ENCODE results near the gene NUBPL. TPM values are rescaled to one million over a fixed set of nuclear protein-coding genes. Genes with fewer than 3 reads are reported as not detected.

NUBPL gene
- total RNA-seq, 1 experiment from 2014 or later = 50.2 TPM

DNA sequence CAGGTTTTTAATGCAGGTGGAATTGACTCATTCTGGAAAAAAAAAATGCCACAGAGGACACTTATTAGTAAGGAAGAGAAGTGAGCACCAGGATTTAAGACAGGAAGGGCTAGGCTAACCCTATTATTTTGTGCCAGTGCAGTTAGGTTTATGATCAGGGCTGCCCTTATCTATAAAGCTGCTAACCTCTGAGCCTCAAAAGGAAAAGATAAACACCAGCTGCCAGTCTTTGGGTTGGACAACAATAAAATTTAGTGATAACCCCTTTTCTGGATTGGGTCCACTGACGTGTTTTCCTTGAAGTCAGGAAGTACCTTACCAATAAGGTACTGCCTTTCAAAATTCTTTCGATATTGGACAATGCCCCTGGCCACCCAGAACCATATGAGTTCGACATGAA lies 128.9 kb downstream of the NUBPL start:
- H3K27me3 ChIP-seq (ENCODE audit: low read length) = no peaks in the 10 kb centered on the region
- H3K27ac ChIP-seq (ENCODE audit: low read length) = no peak overlapping the region
- no peaks in the 10 kb centered on the region for H4K20me1 ChIP-seq (ENCODE audit: insufficient read depth, low read depth, low read length)
- H3K4me3 ChIP-seq (ENCODE audit: low read length) = no peak overlapping the region
- no peak overlapping the region for H3K4me2 ChIP-seq (ENCODE audit: low read depth, low read length, poor library complexity, severe bottlenecking)
- no peak for DNase-seq
- H3K4me1 ChIP-seq (ENCODE audit: low read length) = peaks cover 14% of the 10 kb centered on the region
- H3K79me2 ChIP-seq (ENCODE audit: low read length) = peaks cover 7% of the 10 kb centered on the region; the same call in 1 of the 2 replicates
- no peaks in the 10 kb centered on the region for H3K36me3 ChIP-seq (ENCODE audit: insufficient read depth, low read length)
- no peaks in the 10 kb centered on the region for H3K9me3 ChIP-seq (ENCODE audit: low read length)
- H3K9ac ChIP-seq (ENCODE audit: low read length) = no peak overlapping the region
- H2AFZ ChIP-seq (ENCODE audit: low read length) = no peak overlapping the region
- H3K9me2 ChIP-seq (replicated peaks; ENCODE audit: insufficient read depth, low read length) = no peaks in the 10 kb centered on the region

DNA sequence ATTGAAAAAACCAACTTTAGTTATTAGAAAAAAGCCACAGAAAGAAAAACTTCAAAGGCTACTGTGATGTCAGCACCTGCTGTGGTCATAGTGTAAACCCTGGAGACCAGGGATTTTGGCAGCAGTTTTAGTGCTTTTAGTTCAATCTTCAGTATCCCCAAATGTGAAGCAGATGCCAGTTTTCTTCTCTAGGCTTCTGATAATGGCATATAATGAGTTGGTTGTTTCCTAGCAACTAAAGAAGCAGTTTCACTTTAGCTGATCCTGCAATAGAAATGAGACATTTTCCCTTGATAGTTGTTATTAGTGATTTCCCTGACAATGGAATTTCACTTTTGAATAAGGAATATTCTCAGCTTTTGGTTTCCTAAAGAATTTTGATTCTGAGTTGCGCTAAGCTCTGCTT lies 131.2 kb downstream of the NUBPL start:
- Histone ChIP-seq H3K4me1 (ENCODE audit: low read length) (peaks cover 14% of the 10 kb centered on the region), H3K9ac (ENCODE audit: low read length) (peak overlapping the region; percentile 15; the same call in 1 of the 2 replicates), H3K4me3 (ENCODE audit: low read length) (no peak overlapping the region), H3K4me2 (ENCODE audit: low read depth, low read length, poor library complexity, severe bottlenecking) (peak overlapping the region; percentile 35), H3K36me3 (ENCODE audit: insufficient read depth, low read length) (no peaks in the 10 kb centered on the region), H3K9me2 (replicated peaks; ENCODE audit: insufficient read depth, low read length) (0 out of 2 replicates have a peak, but pooled peaks cover 2% of the 10 kb centered on the region), H4K20me1 (ENCODE audit: insufficient read depth, low read depth, low read length) (no peaks in the 10 kb centered on the region), H3K9me3 (ENCODE audit: low read length) (no peaks in the 10 kb centered on the region), H3K79me2 (ENCODE audit: low read length) (peaks cover 7% of the 10 kb centered on the region; the same call in 1 of the 2 replicates), H2AFZ (ENCODE audit: low read length) (no peak overlapping the region), H3K27me3 (ENCODE audit: low read length) (no peaks in the 10 kb centered on the region), H3K27ac (ENCODE audit: low read length) (peak overlapping the region; percentile 3; the same call in 1 of the 2 replicates)
- no peak for DNase-seq

DNA sequence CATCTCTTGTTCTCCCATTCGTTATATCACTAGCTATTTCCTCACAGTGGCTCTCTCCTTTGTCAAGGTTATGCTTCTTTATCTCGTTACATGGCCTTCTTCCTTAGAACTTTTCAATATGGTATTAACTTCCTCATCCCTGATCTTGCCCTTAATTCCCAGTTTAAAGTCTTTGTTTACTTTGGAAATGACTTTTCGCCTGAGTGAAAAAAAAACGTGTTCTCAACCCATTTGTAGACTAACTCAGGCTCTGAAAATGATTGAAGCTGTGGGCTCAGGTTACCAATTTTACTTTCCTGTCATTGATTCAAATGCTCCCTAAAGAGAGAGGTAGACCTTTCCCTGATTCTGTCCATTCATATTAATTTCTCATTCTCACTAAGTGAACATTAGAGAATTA lies 135.2 kb downstream of the NUBPL start:
- no peaks in the 10 kb centered on the region for H3K27me3 ChIP-seq (ENCODE audit: low read length)
- no peak for DNase-seq
- H3K4me1 ChIP-seq (ENCODE audit: low read length) = peaks cover 14% of the 10 kb centered on the region
- no peak overlapping the region for H3K4me3 ChIP-seq (ENCODE audit: low read length)
- H3K9me2 ChIP-seq (replicated peaks; ENCODE audit: insufficient read depth, low read length) = 0 out of 2 replicates have a peak, but pooled peaks cover 2% of the 10 kb centered on the region
- H4K20me1 ChIP-seq (ENCODE audit: insufficient read depth, low read depth, low read length) = no peaks in the 10 kb centered on the region
- no peak overlapping the region for H3K4me2 ChIP-seq (ENCODE audit: low read depth, low read length, poor library complexity, severe bottlenecking)
- H2AFZ ChIP-seq (ENCODE audit: low read length) = no peak overlapping the region
- peaks cover 7% of the 10 kb centered on the region; the same call in 1 of the 2 replicates for H3K79me2 ChIP-seq (ENCODE audit: low read length)
- H3K9me3 ChIP-seq (ENCODE audit: low read length) = no peaks in the 10 kb centered on the region; the same call in 1 of the 2 replicates
- no peak overlapping the region for H3K27ac ChIP-seq (ENCODE audit: low read length)
- H3K36me3 ChIP-seq (ENCODE audit: insufficient read depth, low read length) = no peaks in the 10 kb centered on the region
- no peak overlapping the region for H3K9ac ChIP-seq (ENCODE audit: low read length)

DNA sequence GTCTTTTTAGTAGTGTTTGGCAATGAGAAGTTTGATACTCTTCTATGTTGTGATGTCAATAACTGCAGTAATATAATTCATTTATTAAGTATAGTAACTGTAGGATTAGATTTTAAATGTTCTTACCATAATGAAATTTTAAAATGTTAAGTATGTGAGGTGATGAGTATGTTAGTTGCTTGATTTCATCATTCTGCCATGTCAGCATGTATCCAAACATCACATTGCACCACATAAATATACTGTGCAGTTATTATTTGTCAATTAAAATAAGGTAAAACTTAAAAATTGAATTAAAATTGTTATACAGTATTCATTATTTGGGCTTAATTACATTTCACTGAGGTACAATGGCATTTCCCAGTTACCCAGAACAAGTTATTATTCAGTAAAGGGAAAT lies 138.6 kb downstream of the NUBPL start:
- no peak for DNase-seq
- 0 out of 2 replicates have a peak, but pooled peaks cover 2% of the 10 kb centered on the region for H3K9me2 ChIP-seq (replicated peaks; ENCODE audit: insufficient read depth, low read length)

DNA sequence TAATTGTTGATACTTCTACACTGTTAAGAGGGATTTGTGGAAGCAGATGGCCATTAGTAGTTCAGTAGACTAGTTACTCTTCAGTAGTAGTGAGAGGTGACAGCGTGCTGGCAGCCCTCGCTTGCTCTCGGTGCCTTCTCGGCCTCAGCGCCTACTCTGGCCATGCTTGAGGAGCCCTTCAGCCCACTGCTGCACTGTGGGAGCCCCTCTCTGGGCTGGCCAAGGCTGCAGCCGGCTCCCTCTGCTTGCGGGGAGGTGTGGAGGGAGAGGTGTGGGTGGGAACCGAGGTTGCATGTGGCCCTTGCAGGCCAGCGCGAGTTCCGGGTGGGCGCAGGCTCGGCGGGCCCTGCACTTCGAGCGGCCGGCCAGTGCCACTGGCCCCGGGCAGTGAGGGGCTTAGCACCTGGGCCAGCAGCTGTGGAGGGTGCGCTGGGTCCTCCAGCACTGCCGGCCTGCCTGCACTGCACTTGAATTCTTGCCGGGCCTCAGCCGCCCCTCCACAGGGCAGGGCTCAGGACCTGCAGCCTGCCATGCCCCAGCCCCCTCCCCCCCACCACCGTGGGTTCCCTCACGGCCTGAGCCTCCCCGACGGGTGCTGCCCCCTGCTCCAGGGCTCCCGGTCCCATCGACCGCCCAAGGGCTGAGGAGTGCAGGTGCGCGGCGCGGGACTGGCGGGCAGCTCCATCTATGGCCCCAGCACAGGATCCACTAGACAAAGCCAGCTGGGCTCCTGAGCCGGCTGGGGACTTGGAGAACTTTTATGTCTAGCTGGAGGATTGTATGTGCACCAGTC lies 139.3 kb downstream of the NUBPL start:
- Histone ChIP-seq H2AFZ (ENCODE audit: low read length) (no peak overlapping the region), H3K27me3 (ENCODE audit: low read length) (no peaks in the 10 kb centered on the region)
- no peak for DNase-seq

More for the DNA sequence above, 138.6 kb downstream of the NUBPL start:
- Histone ChIP-seq H3K4me2 (ENCODE audit: low read depth, low read length, poor library complexity, severe bottlenecking) (no peak overlapping the region), H3K79me2 (ENCODE audit: low read length) (no peaks in the 10 kb centered on the region), H2AFZ (ENCODE audit: low read length) (no peak overlapping the region), H3K9ac (ENCODE audit: low read length) (no peak overlapping the region), H3K27me3 (ENCODE audit: low read length) (no peaks in the 10 kb centered on the region), H3K9me3 (ENCODE audit: low read length) (peaks cover 6% of the 10 kb centered on the region), H3K4me3 (ENCODE audit: low read length) (no peak overlapping the region), H3K4me1 (ENCODE audit: low read length) (no peaks in the 10 kb centered on the region), H4K20me1 (ENCODE audit: insufficient read depth, low read depth, low read length) (no peaks in the 10 kb centered on the region), H3K36me3 (ENCODE audit: insufficient read depth, low read length) (0 out of 2 replicates have a peak, but pooled peaks cover 2% of the 10 kb centered on the region), H3K27ac (ENCODE audit: low read length) (no peak overlapping the region)

DNA sequence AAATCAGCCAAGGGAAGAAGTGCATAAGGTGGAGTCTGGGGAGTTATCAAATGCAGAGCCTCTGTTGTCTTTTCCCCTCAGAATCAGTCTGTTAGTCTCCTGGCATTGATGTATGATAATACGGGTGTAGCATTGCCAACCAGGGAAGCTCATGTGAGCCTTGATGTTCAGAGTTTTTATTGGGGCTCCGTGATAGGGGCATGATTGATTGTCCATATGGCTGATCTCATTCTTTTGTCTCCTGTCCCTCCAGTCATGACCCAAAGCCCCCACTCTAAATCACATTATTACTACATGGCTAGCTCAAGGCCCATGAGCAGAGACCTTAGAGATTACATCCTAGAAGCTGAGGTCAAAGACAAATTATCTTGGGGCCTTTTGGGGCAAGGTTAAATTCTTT lies 140.9 kb downstream of the NUBPL start:
- no peak overlapping the region for H2AFZ ChIP-seq (ENCODE audit: low read length)
- H3K9me3 ChIP-seq (ENCODE audit: low read length) = peaks cover 6% of the 10 kb centered on the region
- no peaks in the 10 kb centered on the region for H3K27me3 ChIP-seq (ENCODE audit: low read length)
- no peak overlapping the region for H3K9ac ChIP-seq (ENCODE audit: low read length)
- H3K4me2 ChIP-seq (ENCODE audit: low read depth, low read length, poor library complexity, severe bottlenecking) = no peak overlapping the region
- no peak overlapping the region for H3K27ac ChIP-seq (ENCODE audit: low read length)
- H3K9me2 ChIP-seq (replicated peaks; ENCODE audit: insufficient read depth, low read length) = no peaks in the 10 kb centered on the region
- no peak overlapping the region for H3K4me3 ChIP-seq (ENCODE audit: low read length)
- H4K20me1 ChIP-seq (ENCODE audit: insufficient read depth, low read depth, low read length) = no peaks in the 10 kb centered on the region
- H3K4me1 ChIP-seq (ENCODE audit: low read length) = no peaks in the 10 kb centered on the region
- no peak for DNase-seq
- no peaks in the 10 kb centered on the region for H3K79me2 ChIP-seq (ENCODE audit: low read length)
- 0 out of 2 replicates have a peak, but pooled peaks cover 2% of the 10 kb centered on the region for H3K36me3 ChIP-seq (ENCODE audit: insufficient read depth, low read length)

More for the DNA sequence above, 139.3 kb downstream of the NUBPL start:
- H3K9me2 ChIP-seq (replicated peaks; ENCODE audit: insufficient read depth, low read length) = no peaks in the 10 kb centered on the region
- peaks cover 6% of the 10 kb centered on the region for H3K9me3 ChIP-seq (ENCODE audit: low read length)
- no peaks in the 10 kb centered on the region for H4K20me1 ChIP-seq (ENCODE audit: insufficient read depth, low read depth, low read length)
- no peak overlapping the region for H3K4me3 ChIP-seq (ENCODE audit: low read length)
- no peak overlapping the region for H3K4me2 ChIP-seq (ENCODE audit: low read depth, low read length, poor library complexity, severe bottlenecking)
- H3K27ac ChIP-seq (ENCODE audit: low read length) = no peak overlapping the region
- no peaks in the 10 kb centered on the region for H3K4me1 ChIP-seq (ENCODE audit: low read length)
- 0 out of 2 replicates have a peak, but pooled peaks cover 2% of the 10 kb centered on the region for H3K36me3 ChIP-seq (ENCODE audit: insufficient read depth, low read length)
- no peak overlapping the region for H3K9ac ChIP-seq (ENCODE audit: low read length)
- H3K79me2 ChIP-seq (ENCODE audit: low read length) = no peaks in the 10 kb centered on the region

DNA sequence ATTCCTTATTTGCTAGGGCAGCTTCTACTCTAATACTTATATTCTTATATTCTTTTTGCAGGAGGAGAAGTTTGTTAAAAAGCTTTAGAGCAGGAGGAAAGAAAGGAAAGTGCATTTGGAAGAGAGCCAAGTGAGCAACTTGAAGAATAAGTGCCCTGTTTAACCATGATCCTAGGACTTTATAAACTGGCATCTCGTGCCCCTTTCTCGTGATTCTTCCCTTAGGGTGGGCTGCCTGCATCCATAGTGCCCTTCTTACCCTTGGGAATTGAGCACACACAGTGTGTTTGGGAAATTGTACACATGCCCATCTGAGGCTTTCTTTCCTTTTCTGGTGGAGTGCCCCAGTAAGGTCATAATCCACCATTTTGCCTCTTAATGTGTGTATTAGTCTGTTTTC lies 141.9 kb downstream of the NUBPL start:
- Histone ChIP-seq H4K20me1 (ENCODE audit: insufficient read depth, low read depth, low read length) (no peaks in the 10 kb centered on the region), H3K79me2 (ENCODE audit: low read length) (no peaks in the 10 kb centered on the region), H3K9me3 (ENCODE audit: low read length) (peaks cover 6% of the 10 kb centered on the region), H2AFZ (ENCODE audit: low read length) (no peak overlapping the region), H3K9ac (ENCODE audit: low read length) (no peak overlapping the region), H3K27me3 (ENCODE audit: low read length) (no peaks in the 10 kb centered on the region), H3K9me2 (replicated peaks; ENCODE audit: insufficient read depth, low read length) (no peaks in the 10 kb centered on the region), H3K27ac (ENCODE audit: low read length) (no peak overlapping the region), H3K4me1 (ENCODE audit: low read length) (no peaks in the 10 kb centered on the region), H3K4me3 (ENCODE audit: low read length) (no peak overlapping the region), H3K36me3 (ENCODE audit: insufficient read depth, low read length) (0 out of 2 replicates have a peak, but pooled peaks cover 2% of the 10 kb centered on the region), H3K4me2 (ENCODE audit: low read depth, low read length, poor library complexity, severe bottlenecking) (no peak overlapping the region)
- DNase-seq = no peak

DNA sequence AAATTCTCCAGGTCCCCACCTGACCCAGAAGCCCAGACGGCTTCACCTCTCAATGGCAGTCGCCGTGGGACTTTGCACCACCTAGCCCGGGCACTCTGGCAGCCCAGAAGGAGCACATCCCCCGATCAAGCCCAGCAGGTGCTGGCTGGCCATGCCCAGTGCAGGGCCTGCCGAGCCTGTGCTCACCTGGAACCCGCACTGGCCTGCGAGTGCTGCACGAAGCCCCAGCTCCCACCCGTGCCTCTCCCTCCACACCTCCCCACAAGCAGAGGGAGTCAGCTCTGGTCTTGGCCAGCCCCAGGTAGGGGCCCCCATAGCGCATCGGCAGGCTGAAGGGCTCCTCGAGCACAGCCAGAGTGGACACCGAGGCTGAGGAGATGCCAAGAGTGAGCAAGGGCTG lies 144.5 kb downstream of the NUBPL start:
- no peaks in the 10 kb centered on the region for H3K4me1 ChIP-seq (ENCODE audit: low read length)
- H3K9ac ChIP-seq (ENCODE audit: low read length) = no peak overlapping the region

More for the DNA sequence above, 144.5 kb downstream of the NUBPL start:
- no peaks in the 10 kb centered on the region for H3K9me2 ChIP-seq (replicated peaks; ENCODE audit: insufficient read depth, low read length)
- no peak overlapping the region for H2AFZ ChIP-seq (ENCODE audit: low read length)
- H3K79me2 ChIP-seq (ENCODE audit: low read length) = no peaks in the 10 kb centered on the region
- DNase-seq = no peak
- no peaks in the 10 kb centered on the region for H3K27me3 ChIP-seq (ENCODE audit: low read length)
- 0 out of 2 replicates have a peak, but pooled peaks cover 2% of the 10 kb centered on the region for H3K36me3 ChIP-seq (ENCODE audit: insufficient read depth, low read length)
- no peak overlapping the region for H3K4me3 ChIP-seq (ENCODE audit: low read length)
- H4K20me1 ChIP-seq (ENCODE audit: insufficient read depth, low read depth, low read length) = no peaks in the 10 kb centered on the region
- H3K4me2 ChIP-seq (ENCODE audit: low read depth, low read length, poor library complexity, severe bottlenecking) = no peak overlapping the region
- peaks cover 6% of the 10 kb centered on the region; the same call in 1 of the 2 replicates for H3K9me3 ChIP-seq (ENCODE audit: low read length)
- H3K27ac ChIP-seq (ENCODE audit: low read length) = no peak overlapping the region
